ENCODE measurements around the gene OLIG1. TPM values are rescaled to one million over a fixed set of nuclear protein-coding genes. Genes with fewer than 3 reads are reported as not detected.

The OLIG1 gene
- total and polyA plus RNA-seq, 2 of the 4 experiments (the other 2 are of a cell fraction): not detected

DNA sequence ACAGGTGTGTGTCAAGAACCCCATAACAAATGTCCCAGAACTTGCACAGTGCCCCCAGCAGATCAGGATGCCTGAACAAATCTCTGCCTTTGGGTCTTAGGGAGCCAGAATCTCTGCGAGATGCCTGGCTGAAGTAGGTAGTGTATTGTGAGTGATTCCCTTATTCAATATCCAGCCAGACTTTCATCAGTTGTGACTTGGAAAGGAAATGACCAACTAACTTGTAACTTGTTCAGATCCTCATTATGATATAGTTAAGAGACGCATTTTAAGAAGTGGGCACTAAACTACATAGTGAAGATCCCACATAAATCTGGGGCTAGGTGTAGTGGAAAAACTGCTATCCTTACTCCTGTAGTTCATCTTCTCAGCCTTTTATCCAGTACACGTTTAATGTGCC lies 32.4 kb upstream of the OLIG1 start:
- H4K5ac ChIP-seq (ENCODE audit: low read depth, low read length): no peak overlapping the region
- peaks cover 23% of the 10 kb centered on the region for H3K27me3 ChIP-seq (ENCODE audit: control insufficient read depth, insufficient read depth, low read length)
- H2BK20ac ChIP-seq (ENCODE audit: low read depth, low read length): no peak overlapping the region
- POLR2A ChIA-PET (ENCODE audit: unreplicated experiment): no interaction called here
- no peak overlapping the region for H2AK9ac ChIP-seq (replicated peaks; ENCODE audit: low read depth, low read length, poor library complexity)
- no peak overlapping the region for H3K27ac ChIP-seq (ENCODE audit: insufficient read depth, low read length)
- no peak overlapping the region; the same call in 1 of the 2 replicates for H2AK5ac ChIP-seq (ENCODE audit: low read depth, low read length)
- TF ChIP-seq MAZ (IDR thresholded peaks at IDR 0.05; ENCODE audit: borderline replicate concordance, low read depth, low read length): no peak
- TF ChIP-seq ELK1 (IDR thresholded peaks at IDR 0.05; ENCODE audit: borderline replicate concordance, low read depth, low read length): no peak
- TF ChIP-seq NFE2L2 (IDR thresholded peaks at IDR 0.05; ENCODE audit: low read depth, low read length): no peak
- no peak for TF ChIP-seq USF2 (IDR thresholded peaks at IDR 0.05; ENCODE audit: low read depth, low read length)
- TF ChIP-seq RAD21 (IDR thresholded peaks at IDR 0.05; ENCODE audit: low read length): no peak
- no peak for TF ChIP-seq BHLHE40 (IDR thresholded peaks at IDR 0.05; ENCODE audit: low read depth, low read length)
- TF ChIP-seq SMC3 (IDR thresholded peaks at IDR 0.05; ENCODE audit: low read depth, low read length): no peak
- no peak for TF ChIP-seq POLR2A (IDR thresholded peaks at IDR 0.05; ENCODE audit: low read depth, low read length)
- in situ Hi-C loops (cut with MboI; ENCODE audit: low sequenced_read_pairs) (no loop called here), dilution Hi-C loops (cut with HindIII; ENCODE audit: low sequenced_read_pairs, unreplicated experiment) (no loop called here), intact Hi-C loops (cut with micrococcal nuclease) (no loop called here)
- DNase-seq: no peak
- H2BK15ac ChIP-seq (ENCODE audit: low read depth, low read length): peak overlapping the region; percentile 68; the same call in 1 of the 3 replicates
- H4K8ac ChIP-seq (ENCODE audit: low read depth in 2 of 2, low read length in 2 of 2): no peak overlapping the region
- H3K4me2 ChIP-seq (ENCODE audit: low read depth, low read length): no peak overlapping the region
- no TSS peak for BruUV-seq (replicated peaks)
- no peak overlapping the region for H2BK120ac ChIP-seq (ENCODE audit: low read depth, low read length)
- no peak overlapping the region for H3K9ac ChIP-seq (ENCODE audit: low read depth, low read length)
- H2AFZ ChIP-seq (replicated peaks; ENCODE audit: low read length, poor library complexity): no peak overlapping the region
- no peak overlapping the region for H3K4me3 ChIP-seq (ENCODE audit: insufficient read depth, low read depth, low read length)
- no peaks in the 10 kb centered on the region for H3K36me3 ChIP-seq (ENCODE audit: control insufficient read depth, insufficient read depth, low read length)
- no peak overlapping the region for H3K56ac ChIP-seq (ENCODE audit: extremely low read depth, insufficient read depth, low read length)
- H4K91ac ChIP-seq (ENCODE audit: insufficient read depth, low read depth, low read length): no peak overlapping the region
- no peaks in the 10 kb centered on the region for H3K9me3 ChIP-seq (ENCODE audit: control insufficient read depth, insufficient read depth, low read length)
- no peak overlapping the region for H3K23ac ChIP-seq (ENCODE audit: low read depth, low read length)
- H4K20me1 ChIP-seq (ENCODE audit: insufficient read depth, low read length): no peaks in the 10 kb centered on the region
- H3K9me1 ChIP-seq (ENCODE audit: insufficient read depth, low read length): 0 out of 2 replicates have a peak, but pooled peaks cover 6% of the 10 kb centered on the region
- H3K18ac ChIP-seq (ENCODE audit: low read depth, low read length): no peak overlapping the region
- no peak overlapping the region for H2BK5ac ChIP-seq (ENCODE audit: low read depth, low read length, poor library complexity, severe bottlenecking)
- H3K4ac ChIP-seq (ENCODE audit: low read depth, low read length): no peak overlapping the region
- ATAC-seq (ENCODE audit: low read depth): no peak
- CTCF ChIA-PET: no interaction called here
- H3K14ac ChIP-seq (replicated peaks; ENCODE audit: low read depth, low read length): no peak overlapping the region
- H3K79me1 ChIP-seq (ENCODE audit: low read depth in 1 of 2, low read length in 2 of 2): no peaks in the 10 kb centered on the region
- WGBS, 2 experiments (ENCODE audit: extremely low coverage in 2 of 2, insufficient read length in 1 of 2): no CpG with 5 or more reads among the region's 3 CpGs
- peaks cover 6% of the 10 kb centered on the region; the same call in 1 of the 2 replicates for H3K4me1 ChIP-seq (ENCODE audit: control insufficient read depth, insufficient read depth, low read length)
